Body of pancreas (tissue), 4 donors: ENCODE data around the gene USP49.
"Not testable (repeated sequence)": the region's sequence is repeated elsewhere in the genome, so short reads cannot be mapped to it uniquely, and the experiment has no call there.

Experiments used
- CTCF ChIP-seq, 7 experiments: fragments of 450-650 bp in 4 of 7; fragments of 200-600 bp in 3 of 7; sonication (generic) in 3 of 7; IDR thresholded peaks; one replicate each; pipeline ENCODE4 v1.5.1; 2016 to 2019; ENCODE audit warnings: antibody characterized with exemption in 7 of 7
- POLR2A ChIP-seq, 3 donors: fragments of 450-650 bp; IDR thresholded peaks; one replicate each; pipeline ENCODE4 v1.6.1; 2016; ENCODE audit warnings: antibody characterized with exemption in 3 of 3, mild to moderate bottlenecking in 2 of 3

- not testable (repeated sequence) for TF ChIP-seq CTCF, POLR2A (IDR thresholded peaks at IDR 0.05)
Measured at GRCh38 chr6:41942882-41943281, 47.7 kb upstream of the USP49 start.
